ENCODE results near the gene POLD1. TPM values are rescaled to one million over a fixed set of nuclear protein-coding genes. Genes with fewer than 3 reads are reported as not detected.
A peak's percentile ranks its signal among the peaks of the same experiment; 100 is the strongest.

The POLD1 gene
- total and polyA plus RNA-seq, 4 donors, result 7.5 to 57.1 (median 8.2) TPM

DNA sequence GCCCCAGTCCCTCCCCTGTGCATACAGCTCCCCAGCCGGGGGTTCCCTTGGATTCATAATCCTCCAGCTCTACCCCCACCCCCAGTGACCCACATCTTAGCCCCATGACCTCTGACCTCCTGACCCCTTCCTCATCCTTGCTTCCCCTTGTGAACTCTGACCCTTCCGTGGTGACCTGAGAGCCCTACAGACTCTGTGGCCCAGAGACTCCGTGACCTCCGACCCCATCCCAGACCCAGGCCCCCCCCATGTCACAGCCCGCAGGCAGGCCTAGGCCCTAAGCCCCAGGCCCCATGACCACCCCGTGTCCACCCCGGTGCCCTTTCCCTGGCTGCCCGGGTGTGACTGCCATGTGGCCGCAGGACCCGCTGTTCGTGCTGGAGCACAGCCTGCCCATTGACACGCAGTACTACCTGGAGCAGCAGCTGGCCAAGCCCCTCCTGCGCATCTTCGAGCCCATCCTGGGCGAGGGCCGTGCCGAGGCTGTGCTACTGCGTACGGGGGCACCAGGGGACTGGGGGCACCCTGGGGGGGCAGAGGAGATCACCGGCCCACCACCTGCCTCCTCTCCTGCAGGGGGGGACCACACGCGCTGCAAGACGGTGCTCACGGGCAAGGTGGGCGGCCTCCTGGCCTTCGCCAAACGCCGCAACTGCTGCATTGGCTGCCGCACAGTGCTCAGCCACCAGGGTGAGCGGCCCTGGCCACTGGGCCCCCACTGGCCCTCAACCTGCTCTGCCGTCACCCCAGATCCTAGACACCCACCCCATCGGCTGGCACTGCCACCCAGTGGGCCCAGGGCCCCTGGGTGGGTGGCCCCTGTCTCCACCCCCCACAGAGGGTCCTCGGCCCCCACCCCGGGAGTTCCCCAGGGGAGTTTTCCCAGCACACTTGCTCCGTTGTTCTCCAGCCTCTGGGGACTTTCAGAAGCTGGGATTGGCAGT lies 32.2 kb downstream of the POLD1 start:
- no peaks in the 10 kb centered on the region for H3K36me3 ChIP-seq (ENCODE audit: control insufficient read depth in 4 of 4, insufficient read depth in 3 of 4, low read depth in 1 of 4, low read length in 3 of 4)
- 89% methylated on average over 35 of the region's 35 CpGs for WGBS
- TF ChIP-seq NR2F2 (IDR thresholded peaks at IDR 0.05) (peak; percentile 25), YY1 (IDR thresholded peaks at IDR 0.05) (no peak)
- no peak for DNase-seq (ENCODE audit: low spot score)
- no peak overlapping the region for H3K27ac ChIP-seq (ENCODE audit: low read depth in 1 of 2, low read length in 2 of 2)
- no peak overlapping the region for H3K4me3 ChIP-seq (ENCODE audit: low read depth in 1 of 3, low read length in 3 of 3)
- H3K27me3 ChIP-seq (ENCODE audit: control insufficient read depth in 4 of 4, insufficient read depth in 4 of 4, low read length in 3 of 4), result peaks cover 0 to 3% (median 0%) of the 10 kb centered on the region in 4 donors
- H3K4me1 ChIP-seq (ENCODE audit: control insufficient read depth in 4 of 4, insufficient read depth in 4 of 4, low read length in 3 of 4), result no peaks in the 10 kb centered on the region
- no peak overlapping the region for H3K9ac ChIP-seq (ENCODE audit: low read depth in 1 of 2, low read length in 2 of 2)
- H3K9me3 ChIP-seq (ENCODE audit: control insufficient read depth in 4 of 4, low read length in 3 of 4), result no peaks in the 10 kb centered on the region

DNA sequence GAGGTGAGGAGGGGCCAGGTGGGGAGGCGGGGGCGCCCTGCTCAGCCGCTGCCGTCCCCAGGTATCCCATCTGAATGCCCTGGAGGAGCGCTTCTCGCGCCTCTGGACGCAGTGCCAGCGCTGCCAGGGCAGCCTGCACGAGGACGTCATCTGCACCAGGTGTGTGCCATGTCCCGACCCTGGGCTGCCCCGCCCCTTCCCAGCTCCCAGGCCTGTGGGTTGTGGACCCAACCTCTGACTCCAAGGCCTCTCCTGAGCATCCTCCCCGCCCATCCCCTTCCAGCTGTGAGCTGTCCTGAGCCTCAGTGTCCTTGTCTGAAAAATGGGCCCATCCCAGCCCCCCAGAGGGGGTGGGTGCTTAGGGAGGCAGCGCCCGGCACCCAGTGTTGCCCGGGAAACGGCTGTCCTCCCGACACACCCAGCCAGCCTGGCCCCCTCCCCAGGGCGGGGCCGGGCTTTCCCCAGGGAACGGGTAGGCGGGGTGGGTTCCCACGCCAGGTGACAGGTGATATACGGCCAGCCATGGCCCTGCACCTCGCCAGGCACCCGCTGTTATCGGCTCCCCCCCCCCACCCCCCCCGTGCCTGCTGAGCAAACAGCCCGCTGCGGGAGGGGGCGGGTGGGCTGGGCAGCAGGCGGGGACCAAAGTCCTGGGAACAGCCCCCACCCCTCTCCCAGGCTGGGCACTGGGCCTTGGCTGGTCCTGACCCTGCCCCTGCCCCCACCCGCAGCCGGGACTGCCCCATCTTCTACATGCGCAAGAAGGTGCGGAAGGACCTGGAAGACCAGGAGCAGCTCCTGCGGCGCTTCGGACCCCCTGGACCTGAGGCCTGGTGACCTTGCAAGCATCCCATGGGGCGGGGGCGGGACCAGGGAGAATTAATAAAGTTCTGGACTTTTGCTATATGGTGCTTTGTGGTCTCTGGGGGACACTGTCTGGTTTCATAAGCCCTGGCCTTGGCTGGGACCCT lies 33.2 kb downstream of the POLD1 start:
- H3K27me3 ChIP-seq (ENCODE audit: control insufficient read depth in 4 of 4, insufficient read depth in 4 of 4, low read length in 3 of 4), result peaks cover 0 to 3% (median 0%) of the 10 kb centered on the region in 4 donors
- WGBS, result 63% methylated on average over 42 of the region's 42 CpGs

DNA sequence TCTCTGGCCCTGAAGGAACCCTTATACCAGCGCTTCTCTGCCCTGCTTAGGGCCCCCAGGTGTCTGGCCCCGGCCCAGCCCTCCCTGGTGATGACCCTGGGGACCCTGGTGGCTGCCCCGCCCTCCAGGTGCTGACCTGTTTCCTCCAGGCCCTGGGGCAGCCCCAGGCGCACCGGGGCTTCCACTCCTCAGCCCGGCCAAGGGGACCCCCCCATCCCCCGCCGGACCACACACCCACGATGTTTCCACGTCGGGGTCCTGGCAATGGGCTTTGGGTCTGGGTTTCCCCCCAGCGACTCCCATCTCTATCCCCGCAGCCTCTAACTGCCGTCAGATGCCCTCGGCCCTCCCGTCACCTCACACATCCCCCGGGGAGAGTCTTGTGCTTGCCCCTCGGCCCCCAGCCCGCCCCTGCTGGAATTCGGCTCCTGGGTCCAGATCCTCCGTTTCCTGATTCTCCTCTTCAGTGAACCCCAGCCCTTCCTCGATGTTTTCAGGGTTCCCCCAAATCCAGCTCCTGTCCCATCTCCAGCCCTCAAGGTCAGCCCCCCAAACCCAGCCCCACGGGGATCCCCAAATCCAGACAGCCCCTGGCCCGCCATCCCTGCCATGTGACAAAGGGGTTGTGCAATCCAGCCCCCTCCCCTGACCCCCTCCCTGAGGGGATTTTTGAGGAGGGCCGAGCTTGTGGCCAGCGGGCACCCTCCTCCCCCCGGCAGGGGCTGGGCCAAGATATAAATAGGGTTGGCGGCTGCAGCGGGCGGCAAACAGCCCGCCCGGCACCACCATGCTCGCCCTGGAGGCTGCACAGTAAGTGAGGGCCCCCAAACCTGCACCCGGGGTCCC lies 34.3 kb downstream of the POLD1 start, which contains the start of gene SPIB:
SPIB (plus strand) TSS at position 763 of the 846 bp plus-strand sequence; CDS start at position 788, 25 bp downstream.
- Histone ChIP-seq H3K4me1 (ENCODE audit: control insufficient read depth in 4 of 4, insufficient read depth in 4 of 4, low read length in 3 of 4) (no peaks in the 10 kb centered on the region), H3K27me3 (ENCODE audit: control insufficient read depth in 4 of 4, insufficient read depth in 4 of 4, low read length in 3 of 4) (peaks cover 0 to 3% (median 0%) of the 10 kb centered on the region in 4 donors), H3K9me3 (ENCODE audit: control insufficient read depth in 4 of 4, low read length in 3 of 4) (no peaks in the 10 kb centered on the region), H3K27ac (ENCODE audit: low read depth in 1 of 2, low read length in 2 of 2) (no peak within 1 kb of the TSS), H3K36me3 (ENCODE audit: control insufficient read depth in 4 of 4, insufficient read depth in 3 of 4, low read depth in 1 of 4, low read length in 3 of 4) (no peaks in the 10 kb centered on the region), H3K4me3 (ENCODE audit: low read depth in 1 of 3, low read length in 3 of 3) (no peak within 1 kb of the TSS), H3K9ac (ENCODE audit: low read depth in 1 of 2, low read length in 2 of 2) (no peak within 1 kb of the TSS)
- 24% methylated on average over 34 of the region's 34 CpGs for WGBS
- TF ChIP-seq YY1 (IDR thresholded peaks at IDR 0.05) (no peak), SP1 (IDR thresholded peaks at IDR 0.05) (no peak), GABPA (IDR thresholded peaks at IDR 0.05 in 1 of 2, conservative IDR thresholded peaks at IDR 0.05 in 1 of 2) (no peak)
- TF ChIP-seq, protein P1, sequence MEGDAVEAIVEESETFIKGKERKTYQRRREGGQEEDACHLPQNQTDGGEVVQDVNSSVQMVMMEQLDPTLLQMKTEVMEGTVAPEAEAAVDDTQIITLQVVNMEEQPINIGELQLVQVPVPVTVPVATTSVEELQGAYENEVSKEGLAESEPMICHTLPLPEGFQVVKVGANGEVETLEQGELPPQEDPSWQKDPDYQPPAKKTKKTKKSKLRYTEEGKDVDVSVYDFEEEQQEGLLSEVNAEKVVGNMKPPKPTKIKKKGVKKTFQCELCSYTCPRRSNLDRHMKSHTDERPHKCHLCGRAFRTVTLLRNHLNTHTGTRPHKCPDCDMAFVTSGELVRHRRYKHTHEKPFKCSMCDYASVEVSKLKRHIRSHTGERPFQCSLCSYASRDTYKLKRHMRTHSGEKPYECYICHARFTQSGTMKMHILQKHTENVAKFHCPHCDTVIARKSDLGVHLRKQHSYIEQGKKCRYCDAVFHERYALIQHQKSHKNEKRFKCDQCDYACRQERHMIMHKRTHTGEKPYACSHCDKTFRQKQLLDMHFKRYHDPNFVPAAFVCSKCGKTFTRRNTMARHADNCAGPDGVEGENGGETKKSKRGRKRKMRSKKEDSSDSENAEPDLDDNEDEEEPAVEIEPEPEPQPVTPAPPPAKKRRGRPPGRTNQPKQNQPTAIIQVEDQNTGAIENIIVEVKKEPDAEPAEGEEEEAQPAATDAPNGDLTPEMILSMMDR (IDR thresholded peaks at IDR 0.05; ENCODE audit: low read depth, low read length, missing input control), result no peak
- TF ChIP-seq, protein P2, sequence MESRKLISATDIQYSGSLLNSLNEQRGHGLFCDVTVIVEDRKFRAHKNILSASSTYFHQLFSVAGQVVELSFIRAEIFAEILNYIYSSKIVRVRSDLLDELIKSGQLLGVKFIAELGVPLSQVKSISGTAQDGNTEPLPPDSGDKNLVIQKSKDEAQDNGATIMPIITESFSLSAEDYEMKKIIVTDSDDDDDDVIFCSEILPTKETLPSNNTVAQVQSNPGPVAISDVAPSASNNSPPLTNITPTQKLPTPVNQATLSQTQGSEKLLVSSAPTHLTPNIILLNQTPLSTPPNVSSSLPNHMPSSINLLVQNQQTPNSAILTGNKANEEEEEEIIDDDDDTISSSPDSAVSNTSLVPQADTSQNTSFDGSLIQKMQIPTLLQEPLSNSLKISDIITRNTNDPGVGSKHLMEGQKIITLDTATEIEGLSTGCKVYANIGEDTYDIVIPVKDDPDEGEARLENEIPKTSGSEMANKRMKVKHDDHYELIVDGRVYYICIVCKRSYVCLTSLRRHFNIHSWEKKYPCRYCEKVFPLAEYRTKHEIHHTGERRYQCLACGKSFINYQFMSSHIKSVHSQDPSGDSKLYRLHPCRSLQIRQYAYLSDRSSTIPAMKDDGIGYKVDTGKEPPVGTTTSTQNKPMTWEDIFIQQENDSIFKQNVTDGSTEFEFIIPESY (IDR thresholded peaks at IDR 0.05), result no peak
- no peak for DNase-seq (ENCODE audit: low spot score)

More for the DNA sequence above, 33.2 kb downstream of the POLD1 start:
- Histone ChIP-seq H3K9me3 (ENCODE audit: control insufficient read depth in 4 of 4, low read length in 3 of 4) (no peaks in the 10 kb centered on the region), H3K4me1 (ENCODE audit: control insufficient read depth in 4 of 4, insufficient read depth in 4 of 4, low read length in 3 of 4) (no peaks in the 10 kb centered on the region), H3K9ac (ENCODE audit: low read depth in 1 of 2, low read length in 2 of 2) (no peak overlapping the region), H3K27ac (ENCODE audit: low read depth in 1 of 2, low read length in 2 of 2) (no peak overlapping the region), H3K36me3 (ENCODE audit: control insufficient read depth in 4 of 4, insufficient read depth in 3 of 4, low read depth in 1 of 4, low read length in 3 of 4) (no peaks in the 10 kb centered on the region), H3K4me3 (ENCODE audit: low read depth in 1 of 3, low read length in 3 of 3) (no peak overlapping the region)
- TF ChIP-seq YY1 (IDR thresholded peaks at IDR 0.05) (no peak), TAF1 (conservative IDR thresholded peaks at IDR 0.05) (no peak), RAD21 (IDR thresholded peaks at IDR 0.05) (no peak)
- TF ChIP-seq, protein P2 (IDR thresholded peaks at IDR 0.05), result no peak
- TF ChIP-seq, protein P3, sequence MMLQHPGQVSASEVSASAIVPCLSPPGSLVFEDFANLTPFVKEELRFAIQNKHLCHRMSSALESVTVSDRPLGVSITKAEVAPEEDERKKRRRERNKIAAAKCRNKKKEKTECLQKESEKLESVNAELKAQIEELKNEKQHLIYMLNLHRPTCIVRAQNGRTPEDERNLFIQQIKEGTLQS (IDR thresholded peaks at IDR 0.05), result no peak
- DNase-seq (ENCODE audit: low spot score), result no peak

Data from liver (tissue), 9 donors.